ENCODE results near the gene HIF3A. TPM values are rescaled to one million over a fixed set of nuclear protein-coding genes. Genes with fewer than 3 reads are reported as not detected.

Gene HIF3A
- total and polyA plus RNA-seq, 2 of the 8 experiments (the other 6 are each of a cell fraction or from before 2014, with no cell fraction given) = 38.6 to 38.8 TPM

DNA sequence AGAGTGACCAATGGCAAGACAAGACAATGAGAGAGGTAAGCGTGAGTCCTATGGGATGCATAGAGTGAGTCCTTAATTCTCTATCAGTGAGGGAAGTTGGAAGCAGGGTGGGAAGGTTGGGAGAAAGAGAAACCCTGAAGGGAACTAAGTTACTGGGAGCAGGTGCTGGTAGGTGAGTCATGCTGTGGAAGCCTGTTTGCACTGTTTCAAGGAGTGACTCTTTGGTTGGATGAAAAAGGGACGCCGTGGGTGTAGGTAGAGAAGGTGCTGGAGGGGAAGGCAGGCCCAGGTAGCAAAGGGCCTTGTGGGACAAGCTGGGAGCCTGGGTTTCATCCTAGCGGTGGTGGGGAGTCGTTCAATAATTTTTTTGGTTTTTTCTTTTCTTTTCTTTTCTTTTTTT, 45.4 kb upstream of the HIF3A start:
- Histone ChIP-seq H3K9ac (replicated peaks in 1 of 4; ENCODE audit: extremely low read depth in 1 of 4, low read depth in 3 of 4, low read length in 3 of 4) (no peak overlapping the region), H3K23me2 (ENCODE audit: low read depth, low read length) (no peaks in the 10 kb centered on the region), H3K36me3 (ENCODE audit: control insufficient read depth in 2 of 4, insufficient read depth in 4 of 4, low read length in 3 of 4) (no peaks in the 10 kb centered on the region), H2BK120ac (replicated peaks; ENCODE audit: low read depth, low read length) (no peak overlapping the region), H4K5ac (ENCODE audit: insufficient read length, low read depth, low read length) (no peak overlapping the region), H3K23ac (ENCODE audit: insufficient read length) (no peak overlapping the region), H3K56ac (replicated peaks; ENCODE audit: insufficient read length, low read depth, low read length) (no peak overlapping the region), H3K79me1 (ENCODE audit: low read depth, low read length) (no peaks in the 10 kb centered on the region), H2AK5ac (ENCODE audit: low read depth, low read length) (no peak overlapping the region), H2BK20ac (ENCODE audit: low read length) (no peak overlapping the region), H3K9me3 (ENCODE audit: insufficient read depth in 2 of 2, low read depth in 1 of 2, low read length in 1 of 2) (no peaks in the 10 kb centered on the region), H3K4me1 (replicated peaks in 1 of 4; ENCODE audit: control insufficient read depth in 3 of 4, insufficient read depth in 4 of 4, low read length in 3 of 4) (no peaks in the 10 kb centered on the region), H3K4me2 (ENCODE audit: insufficient read depth in 1 of 2, low read depth in 2 of 2, low read length in 2 of 2) (no peak overlapping the region), H4K8ac (ENCODE audit: extremely low read depth, insufficient read depth, low read length) (no peak overlapping the region), H3K4ac (replicated peaks; ENCODE audit: insufficient read length, low read depth, low read length) (no peak overlapping the region), H3K18ac (ENCODE audit: extremely low read depth, low read length) (no peak overlapping the region), H2BK12ac (ENCODE audit: low read depth, low read length) (no peak overlapping the region), H3K27me3 (replicated peaks in 1 of 4; ENCODE audit: control insufficient read depth in 3 of 4, extremely low read depth in 1 of 4, insufficient read depth in 3 of 4, low read length in 3 of 4) (no peaks in the 10 kb centered on the region), H3K27ac (ENCODE audit: low read depth, low read length) (no peak overlapping the region), H3K4me3 (ENCODE audit: extremely low read depth in 1 of 4, insufficient read depth in 2 of 4, low read depth in 3 of 4, low read length in 4 of 4) (no peak overlapping the region), H2AFZ (ENCODE audit: low read length) (no peak overlapping the region), H3K14ac (ENCODE audit: insufficient read length) (no peak overlapping the region), H4K91ac (replicated peaks; ENCODE audit: insufficient read length, low read length) (no peak overlapping the region), H3K79me2 (ENCODE audit: control insufficient read depth in 1 of 2, insufficient read depth in 2 of 2, low read length in 2 of 2) (no peaks in the 10 kb centered on the region), H2BK15ac (ENCODE audit: low read length) (peak overlapping the region; percentile 74; the same call in 1 of the 2 replicates), H2BK5ac (ENCODE audit: low read depth, low read length) (0 out of 2 replicates have a peak overlapping the region, but pooled peaks have one; percentile 9), H4K20me1 (replicated peaks in 1 of 2; ENCODE audit: control insufficient read depth in 1 of 2, insufficient read depth in 2 of 2, low read length in 2 of 2) (no peaks in the 10 kb centered on the region)
- POLR2A ChIA-PET (ENCODE audit: partially characterized antibody) = no interaction called here
- no peak for DNase-seq (ENCODE audit: low read depth in 1 of 2, low spot score in 2 of 2)
- FAIRE-seq = no peak
- 74% methylated on average over 5 of the region's 5 CpGs; no CpG with 5 or more reads in 1 of the 2 experiments for WGBS, 2 experiments (ENCODE audit: extremely low coverage in 1 of 2, insufficient coverage in 1 of 2, insufficient read length in 1 of 2, insufficient replicate concordance in 2 of 2, low coverage in 1 of 2, low lambda C conversion rate in 2 of 2, missing lambda C conversion rate in 1 of 2)
- CTCF ChIA-PET (ENCODE audit: partially characterized antibody) = interaction anchor here (1.5 kb wide), 1 partner anchor 174 kb away, joined by 4 read pairs; no protein-coding TSS in a partner anchor
- no peak for TF ChIP-seq SP1 (IDR thresholded peaks at IDR 0.05; ENCODE audit: low read depth, low read length)
- TF ChIP-seq, protein P1, sequence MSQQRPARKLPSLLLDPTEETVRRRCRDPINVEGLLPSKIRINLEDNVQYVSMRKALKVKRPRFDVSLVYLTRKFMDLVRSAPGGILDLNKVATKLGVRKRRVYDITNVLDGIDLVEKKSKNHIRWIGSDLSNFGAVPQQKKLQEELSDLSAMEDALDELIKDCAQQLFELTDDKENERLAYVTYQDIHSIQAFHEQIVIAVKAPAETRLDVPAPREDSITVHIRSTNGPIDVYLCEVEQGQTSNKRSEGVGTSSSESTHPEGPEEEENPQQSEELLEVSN (IDR thresholded peaks at IDR 0.05) = no peak
- TF ChIP-seq RNF2 (IDR thresholded peaks at IDR 0.05; ENCODE audit: borderline replicate concordance, low read depth, low read length, missing control alignments, poor library complexity, severe bottlenecking) = no peak
- no peak for TF ChIP-seq RXRA (IDR thresholded peaks at IDR 0.05; ENCODE audit: insufficient read depth, low read depth, low read length)
- TF ChIP-seq SIX5 (IDR thresholded peaks at IDR 0.05; ENCODE audit: low read depth, low read length) = no peak
- TF ChIP-seq, protein P2, sequence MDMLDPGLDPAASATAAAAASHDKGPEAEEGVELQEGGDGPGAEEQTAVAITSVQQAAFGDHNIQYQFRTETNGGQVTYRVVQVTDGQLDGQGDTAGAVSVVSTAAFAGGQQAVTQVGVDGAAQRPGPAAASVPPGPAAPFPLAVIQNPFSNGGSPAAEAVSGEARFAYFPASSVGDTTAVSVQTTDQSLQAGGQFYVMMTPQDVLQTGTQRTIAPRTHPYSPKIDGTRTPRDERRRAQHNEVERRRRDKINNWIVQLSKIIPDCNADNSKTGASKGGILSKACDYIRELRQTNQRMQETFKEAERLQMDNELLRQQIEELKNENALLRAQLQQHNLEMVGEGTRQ (IDR thresholded peaks at IDR 0.05; ENCODE audit: low read length) = no peak
- TF ChIP-seq, protein P3, sequence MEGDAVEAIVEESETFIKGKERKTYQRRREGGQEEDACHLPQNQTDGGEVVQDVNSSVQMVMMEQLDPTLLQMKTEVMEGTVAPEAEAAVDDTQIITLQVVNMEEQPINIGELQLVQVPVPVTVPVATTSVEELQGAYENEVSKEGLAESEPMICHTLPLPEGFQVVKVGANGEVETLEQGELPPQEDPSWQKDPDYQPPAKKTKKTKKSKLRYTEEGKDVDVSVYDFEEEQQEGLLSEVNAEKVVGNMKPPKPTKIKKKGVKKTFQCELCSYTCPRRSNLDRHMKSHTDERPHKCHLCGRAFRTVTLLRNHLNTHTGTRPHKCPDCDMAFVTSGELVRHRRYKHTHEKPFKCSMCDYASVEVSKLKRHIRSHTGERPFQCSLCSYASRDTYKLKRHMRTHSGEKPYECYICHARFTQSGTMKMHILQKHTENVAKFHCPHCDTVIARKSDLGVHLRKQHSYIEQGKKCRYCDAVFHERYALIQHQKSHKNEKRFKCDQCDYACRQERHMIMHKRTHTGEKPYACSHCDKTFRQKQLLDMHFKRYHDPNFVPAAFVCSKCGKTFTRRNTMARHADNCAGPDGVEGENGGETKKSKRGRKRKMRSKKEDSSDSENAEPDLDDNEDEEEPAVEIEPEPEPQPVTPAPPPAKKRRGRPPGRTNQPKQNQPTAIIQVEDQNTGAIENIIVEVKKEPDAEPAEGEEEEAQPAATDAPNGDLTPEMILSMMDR (IDR thresholded peaks at IDR 0.05; ENCODE audit: control extremely low read depth in 1 of 3, insufficient read depth in 1 of 3, low read depth in 1 of 3, low read length in 3 of 3) = no peak
- TF ChIP-seq CTBP2 (IDR thresholded peaks at IDR 0.05; ENCODE audit: borderline replicate concordance, insufficient read depth, insufficient read length, low read length) = no peak
- no peak for TF ChIP-seq CBX5 (IDR thresholded peaks at IDR 0.05; ENCODE audit: low read depth, low read length)

All from H1 (cell line).